Heart left ventricle (tissue), 13 donors: ENCODE results near the gene BFSP2.

ENCODE experiments used
- POLR2A ChIP-seq, 2 donors: fragments of 450-650 bp; IDR thresholded peaks; one replicate each; pipeline ENCODE4 v1.6.1; 2017; ENCODE audit warnings: antibody characterized with exemption in 2 of 2, mild to moderate bottlenecking in 2 of 2, moderate library complexity in 2 of 2
- TF ChIP-seq, protein P1 (sequence below), 12 donors: fragments of 200-600 bp; sonication (generic) in 4 of 12; IDR thresholded peaks; one replicate each; pipeline versions ENCODE4 v1.5.0 to v1.8.0; 2018 to 2022; ENCODE audit warnings: antibody characterized with exemption in 12 of 12, mild to moderate bottlenecking in 5 of 12
- donor health status: ischemic (EF 13 %, LVEDD 7.1; RV severe dilation, severe dysfunction).
- donor health status: DM: no; HTN: yes; CAD: no.
- donor health status: DM: no; HTN: no; CAD: no.
- donor health status: ischemic (EF 25% LVEDD 6.9; RV normal size, moderate dysfunction).
- donor health status: ischemic (EF 25% LVEDD 5.7; RV mildly dilated, moderate dysfunction).
- donor health status: ischemic (EF 35%, LVEDD 5.7; RV mildly dilated, moderate dysfunction).
- donor health status: nonischemic (EF 11% LVEDD 7.7; RV severe dilation, severe dysfunction).
- donor health status: DM: yes; HTN: yes; CAD: no.
- donor health status: PGD.
- donor health status: ischemic (EF 29% LVEDD 5.4; RV normal size, mild dysfunction).
- donor health status: nonischemic (EF 23%, LVEDD 6.1; RV moderate dilation, normal function).

- TF ChIP-seq, protein P1, sequence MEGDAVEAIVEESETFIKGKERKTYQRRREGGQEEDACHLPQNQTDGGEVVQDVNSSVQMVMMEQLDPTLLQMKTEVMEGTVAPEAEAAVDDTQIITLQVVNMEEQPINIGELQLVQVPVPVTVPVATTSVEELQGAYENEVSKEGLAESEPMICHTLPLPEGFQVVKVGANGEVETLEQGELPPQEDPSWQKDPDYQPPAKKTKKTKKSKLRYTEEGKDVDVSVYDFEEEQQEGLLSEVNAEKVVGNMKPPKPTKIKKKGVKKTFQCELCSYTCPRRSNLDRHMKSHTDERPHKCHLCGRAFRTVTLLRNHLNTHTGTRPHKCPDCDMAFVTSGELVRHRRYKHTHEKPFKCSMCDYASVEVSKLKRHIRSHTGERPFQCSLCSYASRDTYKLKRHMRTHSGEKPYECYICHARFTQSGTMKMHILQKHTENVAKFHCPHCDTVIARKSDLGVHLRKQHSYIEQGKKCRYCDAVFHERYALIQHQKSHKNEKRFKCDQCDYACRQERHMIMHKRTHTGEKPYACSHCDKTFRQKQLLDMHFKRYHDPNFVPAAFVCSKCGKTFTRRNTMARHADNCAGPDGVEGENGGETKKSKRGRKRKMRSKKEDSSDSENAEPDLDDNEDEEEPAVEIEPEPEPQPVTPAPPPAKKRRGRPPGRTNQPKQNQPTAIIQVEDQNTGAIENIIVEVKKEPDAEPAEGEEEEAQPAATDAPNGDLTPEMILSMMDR (IDR thresholded peaks at IDR 0.05): no peak
- no peak for TF ChIP-seq POLR2A (IDR thresholded peaks at IDR 0.05)
Measured at GRCh38 chr3:133472242-133472641, 72.4 kb downstream of the BFSP2 start.
